ENCODE results near the gene PRDM16.

The PRDM16 gene

DNA sequence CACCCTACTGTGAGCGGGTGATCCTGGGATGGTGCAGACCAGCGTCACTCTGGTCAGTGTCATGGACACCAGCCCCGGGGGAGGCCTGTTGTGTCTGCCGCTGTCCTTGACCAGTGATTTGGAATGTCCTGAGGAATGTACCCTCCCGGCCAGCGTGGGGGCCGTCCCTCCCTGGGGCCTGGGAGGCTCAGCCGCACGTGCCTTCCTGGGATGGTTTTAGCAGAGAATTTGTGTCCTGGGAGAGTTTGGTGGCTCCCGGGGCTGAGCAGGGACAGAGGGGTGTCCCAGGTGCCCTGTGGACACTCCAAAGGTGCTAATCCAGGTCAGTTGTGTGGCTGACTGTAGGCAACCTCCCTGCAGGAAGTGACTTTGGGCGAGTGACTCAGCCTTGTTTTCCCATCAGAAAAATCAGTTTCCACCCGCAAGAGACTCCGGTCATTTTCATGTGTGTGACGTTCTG is 391.7 kb downstream of the PRDM16 start:
- TF ChIP-seq, protein P1, sequence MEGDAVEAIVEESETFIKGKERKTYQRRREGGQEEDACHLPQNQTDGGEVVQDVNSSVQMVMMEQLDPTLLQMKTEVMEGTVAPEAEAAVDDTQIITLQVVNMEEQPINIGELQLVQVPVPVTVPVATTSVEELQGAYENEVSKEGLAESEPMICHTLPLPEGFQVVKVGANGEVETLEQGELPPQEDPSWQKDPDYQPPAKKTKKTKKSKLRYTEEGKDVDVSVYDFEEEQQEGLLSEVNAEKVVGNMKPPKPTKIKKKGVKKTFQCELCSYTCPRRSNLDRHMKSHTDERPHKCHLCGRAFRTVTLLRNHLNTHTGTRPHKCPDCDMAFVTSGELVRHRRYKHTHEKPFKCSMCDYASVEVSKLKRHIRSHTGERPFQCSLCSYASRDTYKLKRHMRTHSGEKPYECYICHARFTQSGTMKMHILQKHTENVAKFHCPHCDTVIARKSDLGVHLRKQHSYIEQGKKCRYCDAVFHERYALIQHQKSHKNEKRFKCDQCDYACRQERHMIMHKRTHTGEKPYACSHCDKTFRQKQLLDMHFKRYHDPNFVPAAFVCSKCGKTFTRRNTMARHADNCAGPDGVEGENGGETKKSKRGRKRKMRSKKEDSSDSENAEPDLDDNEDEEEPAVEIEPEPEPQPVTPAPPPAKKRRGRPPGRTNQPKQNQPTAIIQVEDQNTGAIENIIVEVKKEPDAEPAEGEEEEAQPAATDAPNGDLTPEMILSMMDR (IDR thresholded peaks at IDR 0.05; ENCODE audit: low read depth, low read length) = no peak
- Histone ChIP-seq H3K27ac (no peak overlapping the region), H3K27me3 (ENCODE audit: insufficient read depth, low read depth, severe bottlenecking) (no peaks in the 10 kb centered on the region), H3K4me3 (ENCODE audit: low read depth, low read length) (no peak overlapping the region), H3K36me3 (no peaks in the 10 kb centered on the region; the same call in 1 of the 2 replicates), H3K9me3 (ENCODE audit: severe bottlenecking) (no peaks in the 10 kb centered on the region)
- DNase-seq = no peak

- Histone ChIP-seq H3K27me3 (ENCODE audit: insufficient read depth, low read depth, severe bottlenecking) (no peaks in the 10 kb centered on the region), H3K4me3 (ENCODE audit: low read depth, low read length) (no peak overlapping the region), H3K27ac (no peak overlapping the region), H3K36me3 (no peaks in the 10 kb centered on the region; the same call in 1 of the 2 replicates), H3K9me3 (ENCODE audit: severe bottlenecking) (no peaks in the 10 kb centered on the region)
- TF ChIP-seq, protein P1 (IDR thresholded peaks at IDR 0.05; ENCODE audit: low read depth, low read length) = no peak
- no peak for DNase-seq
These were observed 392.4 kb downstream of the PRDM16 start for GRCh38 chr1:3461238-3461933.

DNA sequence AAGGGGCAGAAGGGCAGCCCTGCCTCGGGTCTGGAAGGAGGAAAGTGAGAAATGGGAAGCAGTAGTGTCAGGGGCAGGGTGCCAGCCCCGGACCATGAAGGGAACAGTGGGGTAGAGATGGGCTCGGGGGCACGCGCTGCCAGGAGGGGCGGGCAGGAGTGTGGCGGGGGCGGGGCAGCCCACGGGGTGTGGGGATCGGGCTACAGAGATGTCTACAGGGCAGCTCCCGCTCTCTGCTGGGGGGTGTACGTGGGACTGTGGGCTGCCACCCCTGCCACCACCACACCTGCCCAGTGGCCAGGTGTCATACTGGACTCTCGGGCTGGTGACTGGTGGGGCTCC is 392.9 kb downstream of the PRDM16 start:
- no peak for DNase-seq
- H3K9me3 ChIP-seq (ENCODE audit: severe bottlenecking) = no peaks in the 10 kb centered on the region
- H3K36me3 ChIP-seq = no peaks in the 10 kb centered on the region; the same call in 1 of the 2 replicates
- no peak overlapping the region for H3K27ac ChIP-seq
- no peak overlapping the region for H3K4me3 ChIP-seq (ENCODE audit: low read depth, low read length)
- H3K27me3 ChIP-seq (ENCODE audit: insufficient read depth, low read depth, severe bottlenecking) = no peaks in the 10 kb centered on the region
- TF ChIP-seq, protein P1 (IDR thresholded peaks at IDR 0.05; ENCODE audit: low read depth, low read length) = no peak

GRCh38 chr1:3462356-3463012 is 393.5 kb downstream of the PRDM16 start:
- TF ChIP-seq, protein P1 (IDR thresholded peaks at IDR 0.05; ENCODE audit: low read depth, low read length) = no peak
- Histone ChIP-seq H3K27me3 (ENCODE audit: insufficient read depth, low read depth, severe bottlenecking) (no peaks in the 10 kb centered on the region), H3K36me3 (no peaks in the 10 kb centered on the region; the same call in 1 of the 2 replicates), H3K9me3 (ENCODE audit: severe bottlenecking) (no peaks in the 10 kb centered on the region), H3K4me3 (ENCODE audit: low read depth, low read length) (no peak overlapping the region), H3K27ac (no peak overlapping the region)
- no peak for DNase-seq

DNA sequence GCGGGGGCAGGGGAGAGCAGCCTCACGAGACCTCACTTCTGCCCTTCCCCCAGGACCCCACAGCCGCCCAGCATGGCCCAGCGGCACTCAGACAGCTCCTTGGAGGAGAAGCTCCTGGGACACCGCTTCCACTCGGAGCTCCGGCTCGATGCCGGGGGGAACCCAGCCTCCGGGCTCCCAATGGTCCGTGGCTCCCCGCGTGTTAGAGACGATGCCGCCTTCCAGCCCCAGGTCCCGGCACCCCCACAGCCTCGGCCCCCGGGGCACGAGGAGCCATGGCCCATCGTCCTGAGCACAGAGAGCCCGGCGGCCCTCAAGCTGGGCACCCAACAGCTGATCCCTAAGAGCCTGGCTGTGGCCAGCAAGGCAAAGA is 394.0 kb downstream of the PRDM16 start:
- TF ChIP-seq, protein P1 (IDR thresholded peaks at IDR 0.05; ENCODE audit: low read depth, low read length) = no peak
- Histone ChIP-seq H3K36me3 (no peaks in the 10 kb centered on the region; the same call in 1 of the 2 replicates), H3K27ac (no peak overlapping the region; the same call in 1 of the 2 replicates), H3K27me3 (ENCODE audit: insufficient read depth, low read depth, severe bottlenecking) (no peaks in the 10 kb centered on the region), H3K9me3 (ENCODE audit: severe bottlenecking) (no peaks in the 10 kb centered on the region), H3K4me3 (ENCODE audit: low read depth, low read length) (no peak overlapping the region)
- no peak for DNase-seq

Measured in WERI-Rb-1 (cell line).